NB4 (cell line): Measurements from ENCODE around the gene MKS1.

ENCODE experiments used
- CTCF ChIP-seq: IDR thresholded peaks from one replicate; pipeline ENCODE4 v1.5.1; 2012; ENCODE audit warnings: low read depth, low read length
- POLR2A ChIP-seq: IDR thresholded peaks from 2 replicates; pipeline ENCODE4 v1.6.1; 2011; ENCODE audit warnings: mild to moderate bottlenecking; ENCODE audit not compliant: insufficient read length; ENCODE audit errors: extremely low read depth

GRCh38 chr17:58238147-58238634 is 19.1 kb upstream of the MKS1 start, which contains the start of gene LPO:
- TF ChIP-seq CTCF (no peak), POLR2A (no peak)
